ENCODE measurements around the gene GATA6.

The GATA6 gene

GRCh38 chr18:22169011-22169888, at the start of gene GATA6:
TSS of gene GATA6 (plus strand) at chr18:22169589. CDS start at chr18:22171145, 1,556 bp downstream.
- no peak for DNase-seq

- no peak for DNase-seq
Measured at GRCh38 chr18:22124970-22125369, 44.4 kb upstream of the GATA6 start.

GRCh38 chr18:22128954-22129353, 40.4 kb upstream of the GATA6 start:
- DNase-seq = no peak

- no peak for DNase-seq
Measured at GRCh38 chr18:22129778-22130177, 39.6 kb upstream of the GATA6 start.

- no peak for DNase-seq
Measured at GRCh38 chr18:22132258-22132657, 37.1 kb upstream of the GATA6 start.

- DNase-seq = no peak
Measured at GRCh38 chr18:22132763-22133162, 36.6 kb upstream of the GATA6 start.

GRCh38 chr18:22136395-22136794, 33.0 kb upstream of the GATA6 start:
- DNase-seq = no peak

GRCh38 chr18:22141211-22141610, 28.2 kb upstream of the GATA6 start:
- DNase-seq = no peak

- no peak for DNase-seq
Measured at GRCh38 chr18:22143347-22144340, 25.7 kb upstream of the GATA6 start.

GRCh38 chr18:22145160-22145559, 24.2 kb upstream of the GATA6 start:
- no peak for DNase-seq

GRCh38 chr18:22149710-22150109, 19.7 kb upstream of the GATA6 start:
- DNase-seq = no peak

- DNase-seq = no peak
Measured at GRCh38 chr18:22152093-22152492, 17.3 kb upstream of the GATA6 start.

- no peak for DNase-seq
Measured at GRCh38 chr18:22153428-22153827, 16.0 kb upstream of the GATA6 start.

GRCh38 chr18:22155584-22155983, 13.8 kb upstream of the GATA6 start:
- DNase-seq = no peak

- no peak for DNase-seq
Measured at GRCh38 chr18:22159014-22159413, 10.4 kb upstream of the GATA6 start.

GRCh38 chr18:22161090-22161489, 8.3 kb upstream of the GATA6 start:
- DNase-seq = no peak

- no peak for DNase-seq
Measured at GRCh38 chr18:22163416-22164161, 5.8 kb upstream of the GATA6 start.

GRCh38 chr18:22164337-22165048, 4.9 kb upstream of the GATA6 start:
- DNase-seq = no peak

GRCh38 chr18:22165049-22165602, 4.3 kb upstream of the GATA6 start:
- DNase-seq = no peak

- DNase-seq = no peak
Measured at GRCh38 chr18:22165603-22166068, 3.8 kb upstream of the GATA6 start.

- no peak for DNase-seq
Measured at GRCh38 chr18:22166069-22166950, 3.1 kb upstream of the GATA6 start.

Data from AML-193 (cell line).